GM13977 (cell line): ENCODE measurements around the gene CDKN1B.

Source experiments
- DNase-seq: peaks from one replicate; pipeline ENCODE4 v3.0.0; 2012; ENCODE audit warnings: low spot score
- in situ Hi-C: fragments of 300-500 bp; cut with MboI; formaldehyde crosslinking; loops from one replicate; pipeline ENCODE4 v1.12.0; 2022; ENCODE audit warnings: low sequenced_read_pairs, low pct_unique_long_range_greater_than_20kb, mixed read lengths, inconsistent platforms; ENCODE audit not compliant: unreplicated experiment
- TF ChIP-seq, protein P1 (sequence below): IDR thresholded peaks from 2 replicates; pipeline ENCODE4 v1.5.1; 2012; ENCODE audit warnings: mild to moderate bottlenecking, control low read depth; ENCODE audit not compliant: insufficient read depth; ENCODE audit errors: extremely low read depth, missing control alignments

Gene CDKN1B

DNA sequence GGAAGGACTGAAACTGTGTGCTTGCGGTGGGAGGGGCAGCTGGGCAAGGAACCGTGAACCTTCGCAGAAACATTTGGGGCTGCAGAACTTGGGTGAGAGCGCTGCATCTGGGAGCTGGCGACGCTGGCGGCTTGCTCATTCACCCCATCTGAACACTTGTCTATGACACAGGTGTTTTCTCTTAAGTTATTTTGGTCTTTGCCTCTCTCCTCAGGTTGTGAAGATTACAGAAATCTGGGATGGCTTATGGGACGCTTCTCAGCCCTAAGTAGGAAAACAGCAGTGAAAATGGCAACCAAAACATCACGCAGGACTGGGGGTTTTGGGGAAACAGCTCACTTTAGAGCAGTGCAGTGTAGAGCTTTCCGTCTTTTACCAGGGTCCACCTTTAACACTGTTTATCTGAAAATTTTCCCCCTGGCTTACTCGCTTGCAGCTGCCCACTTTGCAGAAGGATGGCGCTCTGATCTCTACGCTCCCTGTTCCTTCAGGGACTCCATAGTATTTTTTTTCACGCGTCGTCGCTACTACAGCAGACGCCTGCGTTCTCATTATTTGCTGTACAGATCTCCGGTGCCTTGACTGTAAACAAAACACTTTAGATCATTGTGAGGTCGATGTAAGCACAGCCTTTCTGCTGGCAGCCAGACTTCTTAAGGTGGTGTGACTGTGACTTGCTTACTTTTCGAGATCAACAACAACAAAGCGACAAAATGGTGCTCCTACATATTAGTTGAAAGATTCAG is 2.7 kb upstream of the CDKN1B start:
- in situ Hi-C loops = loop anchor here (10.0 kb wide), 1 partner anchor 340 kb away; no protein-coding TSS in a partner anchor
- DNase-seq = peak; percentile 38
- TF ChIP-seq, protein P1, sequence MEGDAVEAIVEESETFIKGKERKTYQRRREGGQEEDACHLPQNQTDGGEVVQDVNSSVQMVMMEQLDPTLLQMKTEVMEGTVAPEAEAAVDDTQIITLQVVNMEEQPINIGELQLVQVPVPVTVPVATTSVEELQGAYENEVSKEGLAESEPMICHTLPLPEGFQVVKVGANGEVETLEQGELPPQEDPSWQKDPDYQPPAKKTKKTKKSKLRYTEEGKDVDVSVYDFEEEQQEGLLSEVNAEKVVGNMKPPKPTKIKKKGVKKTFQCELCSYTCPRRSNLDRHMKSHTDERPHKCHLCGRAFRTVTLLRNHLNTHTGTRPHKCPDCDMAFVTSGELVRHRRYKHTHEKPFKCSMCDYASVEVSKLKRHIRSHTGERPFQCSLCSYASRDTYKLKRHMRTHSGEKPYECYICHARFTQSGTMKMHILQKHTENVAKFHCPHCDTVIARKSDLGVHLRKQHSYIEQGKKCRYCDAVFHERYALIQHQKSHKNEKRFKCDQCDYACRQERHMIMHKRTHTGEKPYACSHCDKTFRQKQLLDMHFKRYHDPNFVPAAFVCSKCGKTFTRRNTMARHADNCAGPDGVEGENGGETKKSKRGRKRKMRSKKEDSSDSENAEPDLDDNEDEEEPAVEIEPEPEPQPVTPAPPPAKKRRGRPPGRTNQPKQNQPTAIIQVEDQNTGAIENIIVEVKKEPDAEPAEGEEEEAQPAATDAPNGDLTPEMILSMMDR = peak; percentile 41

DNA sequence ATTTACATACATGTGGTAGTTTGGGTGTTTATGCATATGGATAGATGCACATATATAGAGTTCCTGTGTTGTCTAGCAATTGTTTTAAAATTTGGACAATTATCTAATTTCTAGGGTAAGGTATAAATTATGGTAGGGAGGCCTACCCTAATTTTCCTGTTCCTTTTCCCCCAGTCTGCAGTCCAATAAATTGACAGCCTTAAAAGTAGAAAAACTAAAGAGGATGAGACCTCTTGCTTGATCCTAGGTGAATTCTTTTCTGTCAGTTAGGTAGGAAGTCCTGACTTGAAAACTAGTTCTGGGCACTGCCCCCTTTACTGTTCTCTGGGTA is 2.1 kb upstream of the CDKN1B start:
- TF ChIP-seq, protein P1 = no peak
- no peak for DNase-seq
- in situ Hi-C loops = loop anchor here (10.0 kb wide), 1 partner anchor 340 kb away; no protein-coding TSS in a partner anchor

DNA sequence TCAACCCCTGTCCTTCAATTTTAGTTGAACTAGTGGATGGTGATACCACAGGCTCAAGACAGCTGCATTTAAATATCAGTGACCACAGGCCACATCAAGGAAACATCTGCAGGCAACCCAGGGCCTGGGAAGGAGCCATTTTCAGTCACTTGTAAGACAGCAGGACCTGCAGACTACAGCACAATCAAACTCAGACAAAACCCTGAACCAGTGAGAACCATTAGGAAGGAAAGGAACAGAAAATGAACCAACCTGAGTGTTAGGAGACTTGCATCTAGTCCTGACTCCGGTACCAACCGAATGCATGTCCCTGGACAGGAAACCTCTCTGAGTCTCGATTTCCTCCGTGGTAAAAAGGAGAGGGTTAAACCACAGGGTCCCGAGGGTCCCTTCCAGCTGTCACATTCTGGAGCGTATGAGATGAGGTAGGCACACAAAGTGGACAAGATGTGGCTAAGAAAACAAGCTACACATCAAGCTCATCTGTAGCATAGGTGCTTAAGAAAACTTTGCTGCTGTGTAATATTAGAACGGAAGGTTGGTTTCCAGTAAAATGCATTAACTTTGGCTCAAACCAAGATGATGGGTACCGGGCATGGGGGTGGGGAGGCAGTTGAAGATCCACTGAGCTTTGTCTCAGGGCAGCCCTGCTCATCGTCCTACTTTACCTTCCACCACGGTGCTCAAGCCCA is 1.6 kb upstream of the CDKN1B start:
- TF ChIP-seq, protein P1 = no peak
- DNase-seq = peak; percentile 51
- in situ Hi-C loops = loop anchor here (10.0 kb wide), 1 partner anchor 341 kb away; no protein-coding TSS in a partner anchor

DNA sequence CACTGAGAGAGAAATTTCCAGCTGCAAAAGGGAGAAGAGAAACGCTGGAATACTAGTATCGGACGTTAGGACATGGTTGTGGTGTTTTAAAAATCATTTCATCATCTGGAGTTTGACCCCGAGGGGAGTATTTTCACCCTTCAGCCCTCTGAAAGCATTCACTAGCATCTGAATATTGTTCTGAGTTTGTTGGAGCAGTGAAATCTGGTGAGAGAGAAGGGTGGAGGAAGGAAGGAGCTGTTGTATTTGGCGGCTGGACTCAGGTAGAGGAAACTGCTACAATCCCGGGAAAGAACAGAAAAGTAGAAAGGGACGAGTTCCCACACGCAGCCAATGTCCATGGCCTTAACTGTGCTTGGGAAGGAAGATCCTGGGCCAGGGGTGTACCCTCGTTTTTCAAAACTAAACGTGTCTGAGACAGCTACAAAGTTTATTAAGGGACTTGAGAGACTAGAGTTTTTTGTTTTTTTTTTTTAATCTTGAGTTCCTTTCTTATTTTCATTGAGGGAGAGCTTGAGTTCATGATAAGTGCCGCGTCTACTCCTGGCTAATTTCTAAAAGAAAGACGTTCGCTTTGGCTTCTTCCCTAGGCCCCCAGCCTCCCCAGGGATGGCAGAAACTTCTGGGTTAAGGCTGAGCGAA is 896 bp upstream of the CDKN1B start:
- TF ChIP-seq, protein P1 = no peak
- DNase-seq = no peak
- in situ Hi-C loops = loop anchor here (10.0 kb wide), 1 partner anchor 341 kb away; no protein-coding TSS in a partner anchor

DNA sequence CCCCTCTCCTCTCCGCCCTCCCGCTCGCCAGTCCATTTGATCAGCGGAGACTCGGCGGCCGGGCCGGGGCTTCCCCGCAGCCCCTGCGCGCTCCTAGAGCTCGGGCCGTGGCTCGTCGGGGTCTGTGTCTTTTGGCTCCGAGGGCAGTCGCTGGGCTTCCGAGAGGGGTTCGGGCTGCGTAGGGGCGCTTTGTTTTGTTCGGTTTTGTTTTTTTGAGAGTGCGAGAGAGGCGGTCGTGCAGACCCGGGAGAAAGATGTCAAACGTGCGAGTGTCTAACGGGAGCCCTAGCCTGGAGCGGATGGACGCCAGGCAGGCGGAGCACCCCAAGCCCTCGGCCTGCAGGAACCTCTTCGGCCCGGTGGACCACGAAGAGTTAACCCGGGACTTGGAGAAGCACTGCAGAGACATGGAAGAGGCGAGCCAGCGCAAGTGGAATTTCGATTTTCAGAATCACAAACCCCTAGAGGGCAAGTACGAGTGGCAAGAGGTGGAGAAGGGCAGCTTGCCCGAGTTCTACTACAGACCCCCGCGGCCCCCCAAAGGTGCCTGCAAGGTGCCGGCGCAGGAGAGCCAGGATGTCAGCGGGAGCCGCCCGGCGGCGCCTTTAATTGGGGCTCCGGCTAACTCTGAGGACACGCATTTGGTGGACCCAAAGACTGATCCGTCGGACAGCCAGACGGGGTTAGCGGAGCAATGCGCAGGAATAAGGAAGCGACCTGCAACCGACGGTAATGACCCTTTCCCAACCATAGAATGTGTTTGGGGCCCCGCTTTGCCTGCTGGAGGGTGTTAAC is 615 bp downstream of the CDKN1B start:
- peak; percentile 22 for DNase-seq
- in situ Hi-C loops = loop anchor here (10.0 kb wide), 1 partner anchor 343 kb away; no protein-coding TSS in a partner anchor
- TF ChIP-seq, protein P1 = no peak

DNA sequence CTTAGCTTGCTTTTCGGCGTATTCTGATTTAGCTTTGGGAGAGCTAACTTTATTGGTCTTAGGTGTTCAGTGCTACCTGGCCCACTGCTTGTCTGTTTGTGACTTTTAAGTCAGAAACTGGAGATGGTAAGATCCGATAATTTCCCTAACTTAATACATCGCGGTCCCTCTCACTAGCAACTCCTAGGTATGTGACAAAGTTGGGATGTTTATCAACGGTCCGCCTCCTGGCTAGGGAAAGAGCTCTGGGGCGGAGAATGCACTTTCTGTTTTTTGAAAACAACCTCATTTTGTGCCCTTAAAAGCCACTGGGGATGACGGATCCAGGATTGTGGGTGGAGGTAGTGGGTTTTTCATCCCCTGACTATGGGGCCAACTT is 1.2 kb downstream of the CDKN1B start:
- no peak for DNase-seq
- TF ChIP-seq, protein P1 = no peak
- in situ Hi-C loops = loop anchor here (10.0 kb wide), 1 partner anchor 344 kb away; no protein-coding TSS in a partner anchor
